Measurements from ENCODE around the gene MYCBP. TPM values are rescaled to one million over a fixed set of nuclear protein-coding genes. Genes with fewer than 3 reads are reported as not detected.
A peak's percentile ranks its signal among the peaks of the same experiment; 100 is the strongest.

The MYCBP gene
- total and polyA plus RNA-seq, 8 donors: 6.1 to 16.1 (median 9.6) TPM

GRCh38 chr1:38817267-38818174 lies 55.6 kb downstream of the MYCBP start:
- DNase-seq: no peak
- ATAC-seq: peak in 2 of 4 donors; percentile 12 to 16
- no peak for FAIRE-seq
- Histone ChIP-seq H3K9me3 (no peaks in the 10 kb centered on the region), H3K4me3 (peak overlapping the region in 2 of 4 donors; percentile 11 to 29), H3K36me3 (no peaks in the 10 kb centered on the region), H3K27me3 (peaks cover 0 to 21% (median 4%) of the 10 kb centered on the region in 4 donors), H3K4me1 (peaks cover 0 to 7% (median 7%) of the 10 kb centered on the region in 3 donors), H3K27ac (no peak overlapping the region)
- 29 to 32% methylated on average over 45 of the region's 45 CpGs for WGBS, 2 donors
- intact Hi-C loops (cut with DNase I): no loop called here
- TF ChIP-seq, protein P1, sequence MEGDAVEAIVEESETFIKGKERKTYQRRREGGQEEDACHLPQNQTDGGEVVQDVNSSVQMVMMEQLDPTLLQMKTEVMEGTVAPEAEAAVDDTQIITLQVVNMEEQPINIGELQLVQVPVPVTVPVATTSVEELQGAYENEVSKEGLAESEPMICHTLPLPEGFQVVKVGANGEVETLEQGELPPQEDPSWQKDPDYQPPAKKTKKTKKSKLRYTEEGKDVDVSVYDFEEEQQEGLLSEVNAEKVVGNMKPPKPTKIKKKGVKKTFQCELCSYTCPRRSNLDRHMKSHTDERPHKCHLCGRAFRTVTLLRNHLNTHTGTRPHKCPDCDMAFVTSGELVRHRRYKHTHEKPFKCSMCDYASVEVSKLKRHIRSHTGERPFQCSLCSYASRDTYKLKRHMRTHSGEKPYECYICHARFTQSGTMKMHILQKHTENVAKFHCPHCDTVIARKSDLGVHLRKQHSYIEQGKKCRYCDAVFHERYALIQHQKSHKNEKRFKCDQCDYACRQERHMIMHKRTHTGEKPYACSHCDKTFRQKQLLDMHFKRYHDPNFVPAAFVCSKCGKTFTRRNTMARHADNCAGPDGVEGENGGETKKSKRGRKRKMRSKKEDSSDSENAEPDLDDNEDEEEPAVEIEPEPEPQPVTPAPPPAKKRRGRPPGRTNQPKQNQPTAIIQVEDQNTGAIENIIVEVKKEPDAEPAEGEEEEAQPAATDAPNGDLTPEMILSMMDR (IDR thresholded peaks at IDR 0.05): no peak

DNA sequence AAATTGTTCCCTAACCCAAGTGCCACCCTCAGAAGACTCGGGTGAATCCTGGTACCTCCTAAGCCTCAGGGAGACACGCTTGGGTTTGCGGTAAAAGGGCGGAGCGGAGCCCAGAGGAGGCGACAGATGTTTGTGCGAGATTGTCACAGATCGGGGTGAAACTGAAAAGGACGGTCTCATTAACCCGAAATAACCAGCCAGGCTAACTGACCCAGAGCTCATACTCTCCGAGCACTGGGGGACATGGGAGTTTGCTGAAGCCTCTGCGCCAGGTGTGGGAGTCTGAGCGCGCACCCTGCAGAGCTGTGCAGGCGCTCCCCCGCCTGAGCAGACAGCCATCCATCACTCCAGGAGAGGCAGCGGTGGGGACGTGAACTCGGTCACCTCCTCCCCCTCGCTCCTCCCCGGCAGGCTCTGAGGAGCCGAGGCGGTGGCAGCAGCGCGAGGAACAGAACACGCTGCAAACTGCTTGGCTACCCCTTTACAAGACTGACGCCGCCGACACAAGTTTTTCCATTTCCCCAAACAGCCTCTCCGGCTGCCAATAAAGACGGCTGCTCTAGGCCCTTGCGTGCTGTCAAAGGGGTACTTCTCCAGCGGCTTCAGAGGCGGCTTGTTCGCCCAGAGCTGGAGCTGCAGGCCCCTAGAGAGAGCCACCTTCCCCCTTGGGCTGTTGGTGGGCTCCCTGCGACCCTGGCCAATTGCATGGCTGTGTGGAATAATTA lies 57.1 kb downstream of the MYCBP start:
- no peaks in the 10 kb centered on the region for H3K36me3 ChIP-seq
- H3K9me3 ChIP-seq: no peaks in the 10 kb centered on the region
- H3K4me1 ChIP-seq: peaks cover 0 to 7% (median 7%) of the 10 kb centered on the region in 3 donors
- H3K27me3 ChIP-seq: peaks cover 0 to 21% (median 4%) of the 10 kb centered on the region in 4 donors
- DNase-seq (no peak), FAIRE-seq (no peak), ATAC-seq (no peak)
- H3K27ac ChIP-seq: no peak overlapping the region
- intact Hi-C loops (cut with DNase I): no loop called here
- 14 to 16% methylated on average over 36 of the region's 36 CpGs for WGBS, 2 donors
- no peak overlapping the region for H3K4me3 ChIP-seq
- TF ChIP-seq, protein P1 (IDR thresholded peaks at IDR 0.05): no peak

DNA sequence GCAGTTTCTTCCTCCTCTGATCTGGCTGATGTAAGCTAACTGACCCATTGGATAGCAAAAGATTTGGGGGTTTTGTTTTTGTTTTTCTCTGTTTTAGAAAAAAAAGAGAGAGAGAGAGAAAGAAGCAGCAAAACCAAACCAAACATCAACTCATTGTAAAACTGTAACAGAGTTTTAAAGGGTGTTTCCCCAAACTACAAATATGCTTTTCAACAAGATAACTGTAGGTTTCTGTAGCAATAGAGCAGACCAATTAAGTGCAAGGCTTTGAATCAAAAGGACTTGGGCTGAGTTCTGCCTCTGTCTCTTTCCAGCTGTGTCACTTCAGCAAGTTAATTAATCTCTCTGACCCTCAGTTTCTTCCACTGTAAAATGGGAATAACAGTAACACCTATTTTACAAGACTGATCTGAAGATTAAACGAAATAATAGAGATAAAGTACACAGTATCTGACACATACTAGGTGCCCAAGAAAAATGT lies 58.1 kb downstream of the MYCBP start:
- intact Hi-C loops (cut with DNase I): no loop called here
- no peak overlapping the region for H3K4me3 ChIP-seq
- no peaks in the 10 kb centered on the region for H3K9me3 ChIP-seq
- WGBS, 2 donors: 30 to 43% methylated on average over 1 of the region's 1 CpG
- no peaks in the 10 kb centered on the region for H3K36me3 ChIP-seq
- no peak overlapping the region for H3K27ac ChIP-seq
- peaks cover 0 to 21% (median 4%) of the 10 kb centered on the region in 4 donors for H3K27me3 ChIP-seq
- ATAC-seq (no peak), DNase-seq (no peak), FAIRE-seq (no peak)
- peaks cover 0 to 7% (median 7%) of the 10 kb centered on the region in 3 donors for H3K4me1 ChIP-seq
- TF ChIP-seq, protein P1 (IDR thresholded peaks at IDR 0.05): no peak

GRCh38 chr1:38814444-38814983 lies 58.6 kb downstream of the MYCBP start:
- ATAC-seq (no peak), FAIRE-seq (no peak), DNase-seq (no peak)
- no peak overlapping the region for H3K4me3 ChIP-seq
- no peak overlapping the region for H3K27ac ChIP-seq
- TF ChIP-seq, protein P1 (IDR thresholded peaks at IDR 0.05): no peak
- H3K36me3 ChIP-seq: no peaks in the 10 kb centered on the region
- H3K4me1 ChIP-seq: peaks cover 0 to 7% (median 7%) of the 10 kb centered on the region in 3 donors
- 38 to 39% methylated on average over 7 of the region's 7 CpGs for WGBS, 2 donors
- H3K9me3 ChIP-seq: no peaks in the 10 kb centered on the region
- intact Hi-C loops (cut with DNase I): no loop called here
- H3K27me3 ChIP-seq: peaks cover 0 to 21% (median 4%) of the 10 kb centered on the region in 4 donors
